Measurements from ENCODE around the gene TSPAN12.

The TSPAN12 gene

GRCh38 chr7:120867932-120868331, 10.0 kb upstream of the TSPAN12 start:
- WGBS, 2 experiments (ENCODE audit: insufficient coverage in 2 of 2): 100% methylated on average over 1 of the region's 1 CpG; no CpG with 5 or more reads in 1 of the 2 experiments
- no peak overlapping the region for H3K27ac ChIP-seq (ENCODE audit: low read depth, low read length, severe bottlenecking)
- no peak overlapping the region for H3K4me3 ChIP-seq (ENCODE audit: extremely low read depth, insufficient read depth, low read length, poor library complexity, severe bottlenecking)
- no peaks in the 10 kb centered on the region for H3K9me3 ChIP-seq (ENCODE audit: control insufficient read depth, low read length)
- no peaks in the 10 kb centered on the region for H3K36me3 ChIP-seq (ENCODE audit: control insufficient read depth, insufficient read depth, low read length)
- H3K4me1 ChIP-seq (ENCODE audit: control insufficient read depth, insufficient read depth, low read length, poor library complexity, severe bottlenecking): peaks cover 5% of the 10 kb centered on the region

DNA sequence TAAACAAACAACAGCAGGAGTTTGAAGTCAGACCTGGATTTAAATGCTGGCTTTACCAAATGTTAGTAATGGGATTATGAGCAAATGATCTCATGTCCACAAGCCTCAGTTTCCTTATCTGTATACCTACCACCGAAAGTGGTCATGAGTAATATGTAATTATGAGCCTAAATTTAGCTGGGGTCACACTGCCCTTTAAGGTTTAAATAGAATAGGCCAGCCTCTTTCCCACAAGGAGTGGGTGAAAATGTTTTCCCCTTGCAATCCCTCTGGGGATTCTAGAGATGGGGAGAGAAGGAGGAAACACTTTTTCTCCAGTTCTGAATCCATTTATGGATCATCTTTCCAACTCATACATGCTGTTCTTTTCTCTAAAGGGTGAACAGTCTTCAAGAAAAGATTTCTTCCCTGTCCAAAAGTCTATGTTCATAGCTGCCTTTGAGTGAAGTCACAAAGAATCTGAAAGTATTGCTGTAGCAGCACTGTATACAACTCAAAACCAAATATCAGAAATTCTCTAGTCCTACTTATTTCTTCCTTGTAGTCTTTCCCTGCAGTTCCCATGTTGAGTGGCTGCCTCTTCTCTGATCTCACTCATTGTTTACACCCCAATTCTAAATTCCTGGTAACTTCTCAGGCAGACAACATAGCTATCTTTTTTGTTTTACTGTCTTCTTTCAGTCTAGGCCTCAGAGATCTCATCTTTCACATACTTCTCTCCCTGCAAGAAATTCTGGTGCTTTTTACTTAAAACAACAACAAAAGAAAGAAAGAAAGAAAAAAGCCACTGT, 7.4 kb upstream of the TSPAN12 start:
- Histone ChIP-seq H3K9me3 (ENCODE audit: control insufficient read depth, low read length) (no peaks in the 10 kb centered on the region), H3K4me3 (ENCODE audit: extremely low read depth, insufficient read depth, low read length, poor library complexity, severe bottlenecking) (no peak overlapping the region), H3K4me1 (ENCODE audit: control insufficient read depth, insufficient read depth, low read length, poor library complexity, severe bottlenecking) (peaks cover 5% of the 10 kb centered on the region), H3K27ac (ENCODE audit: low read depth, low read length, severe bottlenecking) (no peak overlapping the region), H3K36me3 (ENCODE audit: control insufficient read depth, insufficient read depth, low read length) (no peaks in the 10 kb centered on the region)
- no CpG with 5 or more reads among the region's 1 CpG for WGBS, 2 experiments (ENCODE audit: insufficient coverage in 2 of 2)

DNA sequence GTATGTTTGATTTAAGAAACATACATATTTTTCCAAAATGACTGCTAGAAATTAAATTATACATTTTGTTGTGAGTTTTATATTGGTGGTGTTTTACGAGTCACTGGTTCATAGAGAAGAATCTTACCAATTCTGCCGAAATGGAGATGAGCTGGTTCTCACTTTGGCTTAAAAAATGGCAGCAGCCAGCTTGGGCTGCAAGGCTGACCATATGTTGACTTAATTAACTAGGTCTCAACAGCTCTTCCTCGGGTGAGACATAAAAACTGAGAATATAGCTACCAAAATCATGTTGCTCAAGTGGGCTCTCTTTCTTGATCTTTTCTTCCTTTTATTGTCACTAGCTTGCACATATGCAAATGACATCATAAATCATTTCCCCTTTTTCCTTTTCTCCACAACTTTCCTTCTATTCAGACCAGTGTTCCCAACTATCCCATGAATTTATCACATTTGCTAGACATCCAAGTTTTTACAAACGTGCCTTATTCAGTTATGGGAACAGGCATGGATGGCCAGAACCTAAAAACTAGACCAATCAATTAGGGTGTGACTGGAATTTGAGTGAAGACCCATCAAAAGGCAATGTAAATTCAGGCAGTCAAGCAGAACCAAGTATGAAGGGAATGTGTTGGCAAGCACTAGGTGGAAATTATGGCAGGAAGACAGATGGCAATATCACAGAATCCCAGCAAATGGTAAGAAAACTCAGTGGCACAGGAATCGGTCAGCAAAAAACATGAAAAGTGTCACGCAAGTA, 6.4 kb upstream of the TSPAN12 start:
- H3K27ac ChIP-seq (ENCODE audit: low read depth, low read length, severe bottlenecking): no peak overlapping the region
- peaks cover 5% of the 10 kb centered on the region for H3K4me1 ChIP-seq (ENCODE audit: control insufficient read depth, insufficient read depth, low read length, poor library complexity, severe bottlenecking)
- no peaks in the 10 kb centered on the region for H3K36me3 ChIP-seq (ENCODE audit: control insufficient read depth, insufficient read depth, low read length)
- WGBS, 2 experiments (ENCODE audit: insufficient coverage in 2 of 2): 89 to 90% methylated on average over 5 to 6 of the region's 6 CpGs
- H3K9me3 ChIP-seq (ENCODE audit: control insufficient read depth, low read length): no peaks in the 10 kb centered on the region
- no peak overlapping the region for H3K4me3 ChIP-seq (ENCODE audit: extremely low read depth, insufficient read depth, low read length, poor library complexity, severe bottlenecking)

DNA sequence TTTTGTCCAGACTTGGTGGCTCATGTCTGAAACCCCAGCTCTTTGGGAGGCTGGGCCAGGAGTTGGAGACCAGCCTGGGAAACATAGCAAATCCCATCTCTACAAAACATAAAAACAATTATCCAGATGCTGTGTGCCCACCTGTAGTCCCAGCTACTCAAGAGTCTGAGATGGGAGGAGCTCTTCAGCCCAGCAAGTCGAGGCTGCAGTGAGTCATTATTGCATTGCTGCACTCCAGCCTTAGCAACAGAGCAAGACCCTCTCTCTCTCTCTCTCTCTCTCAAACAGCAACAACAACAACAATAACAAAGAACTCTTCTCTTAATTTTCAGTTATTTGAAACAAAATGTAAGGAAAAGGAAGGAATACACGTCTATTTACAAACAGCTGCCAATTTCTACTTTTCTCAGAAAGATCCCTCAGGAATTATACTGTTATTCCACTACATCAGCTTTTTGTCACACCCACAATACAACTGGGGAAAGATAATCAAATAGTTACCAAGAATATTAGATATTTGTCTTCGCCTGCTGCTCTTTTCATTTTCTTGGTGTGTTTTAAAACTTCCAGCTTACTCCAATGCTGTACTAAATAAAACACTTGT, 5.1 kb upstream of the TSPAN12 start:
- Histone ChIP-seq H3K9me3 (ENCODE audit: control insufficient read depth, low read length) (no peaks in the 10 kb centered on the region), H3K27ac (ENCODE audit: low read depth, low read length, severe bottlenecking) (no peak overlapping the region)

DNA sequence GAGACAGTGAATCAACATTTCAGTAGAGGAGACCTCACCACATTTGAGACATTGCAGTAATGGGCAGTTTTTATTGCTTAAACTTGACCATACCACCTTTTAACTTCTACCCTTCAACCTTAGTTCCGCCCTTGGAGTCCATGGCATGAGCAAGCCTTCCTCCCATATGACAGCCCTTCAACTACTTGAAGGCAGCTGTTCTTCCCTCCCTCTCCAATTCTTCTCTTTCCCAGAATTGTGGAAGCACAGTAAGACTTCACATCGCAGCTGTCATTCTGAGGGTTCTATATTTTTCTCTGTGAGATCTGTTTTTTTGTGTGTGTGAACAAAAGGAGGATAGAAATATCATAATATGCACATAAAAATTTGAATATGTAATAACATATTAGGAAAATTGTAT, 2.2 kb upstream of the TSPAN12 start:
- 100% methylated on average over 1 of the region's 2 CpGs for WGBS, 2 experiments (ENCODE audit: insufficient coverage in 2 of 2)
- no peak overlapping the region for H3K4me3 ChIP-seq (ENCODE audit: extremely low read depth, insufficient read depth, low read length, poor library complexity, severe bottlenecking)
- no peaks in the 10 kb centered on the region for H3K9me3 ChIP-seq (ENCODE audit: control insufficient read depth, low read length)
- no peaks in the 10 kb centered on the region for H3K36me3 ChIP-seq (ENCODE audit: control insufficient read depth, insufficient read depth, low read length)
- peaks cover 2% of the 10 kb centered on the region for H3K4me1 ChIP-seq (ENCODE audit: control insufficient read depth, insufficient read depth, low read length, poor library complexity, severe bottlenecking)
- H3K27ac ChIP-seq (ENCODE audit: low read depth, low read length, severe bottlenecking): no peak overlapping the region

More for the DNA sequence above, 5.1 kb upstream of the TSPAN12 start:
- H3K36me3 ChIP-seq (ENCODE audit: control insufficient read depth, insufficient read depth, low read length): no peaks in the 10 kb centered on the region
- H3K4me3 ChIP-seq (ENCODE audit: extremely low read depth, insufficient read depth, low read length, poor library complexity, severe bottlenecking): no peak overlapping the region
- 25% methylated on average over 1 of the region's 3 CpGs; no CpG with 5 or more reads in 1 of the 2 experiments for WGBS, 2 experiments (ENCODE audit: insufficient coverage in 2 of 2)
- H3K4me1 ChIP-seq (ENCODE audit: control insufficient read depth, insufficient read depth, low read length, poor library complexity, severe bottlenecking): peaks cover 5% of the 10 kb centered on the region

DNA sequence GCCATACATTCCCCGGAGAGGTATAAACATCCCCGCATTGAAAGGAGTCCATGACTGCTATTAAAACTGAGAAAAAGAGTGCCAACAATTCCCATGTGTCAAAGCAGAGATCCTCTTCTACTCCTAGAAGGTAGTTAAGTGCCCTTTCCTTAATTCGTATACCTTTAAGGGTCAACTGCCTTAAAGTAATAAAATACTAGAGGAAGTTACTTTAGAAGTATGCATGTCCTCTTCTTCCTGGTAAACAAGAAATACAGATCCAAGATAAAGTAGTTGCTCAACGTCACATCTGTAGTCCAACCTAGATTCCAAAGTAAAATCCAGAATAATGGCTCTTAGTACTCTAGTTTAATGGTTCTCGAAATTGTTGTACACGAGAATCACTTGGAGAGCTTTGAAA, 1.5 kb upstream of the TSPAN12 start:
- Histone ChIP-seq H3K4me1 (ENCODE audit: control insufficient read depth, insufficient read depth, low read length, poor library complexity, severe bottlenecking) (no peaks in the 10 kb centered on the region), H3K27ac (ENCODE audit: low read depth, low read length, severe bottlenecking) (no peak overlapping the region), H3K4me3 (ENCODE audit: extremely low read depth, insufficient read depth, low read length, poor library complexity, severe bottlenecking) (no peak overlapping the region), H3K36me3 (ENCODE audit: control insufficient read depth, insufficient read depth, low read length) (no peaks in the 10 kb centered on the region), H3K9me3 (ENCODE audit: control insufficient read depth, low read length) (no peaks in the 10 kb centered on the region)
- WGBS, 2 experiments (ENCODE audit: insufficient coverage in 2 of 2): 90 to 97% methylated on average over 2 to 5 of the region's 6 CpGs

- Histone ChIP-seq H3K9me3 (ENCODE audit: control insufficient read depth, low read length) (no peaks in the 10 kb centered on the region), H3K4me3 (ENCODE audit: extremely low read depth, insufficient read depth, low read length, poor library complexity, severe bottlenecking) (peak overlapping the region; percentile 60), H3K27ac (ENCODE audit: low read depth, low read length, severe bottlenecking) (peak overlapping the region; percentile 95), H3K4me1 (ENCODE audit: control insufficient read depth, insufficient read depth, low read length, poor library complexity, severe bottlenecking) (no peaks in the 10 kb centered on the region), H3K36me3 (ENCODE audit: control insufficient read depth, insufficient read depth, low read length) (no peaks in the 10 kb centered on the region)
- 9 to 21% methylated on average over 9 to 16 of the region's 39 CpGs for WGBS, 2 experiments (ENCODE audit: insufficient coverage in 2 of 2)
Observed at GRCh38 chr7:120856621-120857352, 1.2 kb downstream of the TSPAN12 start.

DNA sequence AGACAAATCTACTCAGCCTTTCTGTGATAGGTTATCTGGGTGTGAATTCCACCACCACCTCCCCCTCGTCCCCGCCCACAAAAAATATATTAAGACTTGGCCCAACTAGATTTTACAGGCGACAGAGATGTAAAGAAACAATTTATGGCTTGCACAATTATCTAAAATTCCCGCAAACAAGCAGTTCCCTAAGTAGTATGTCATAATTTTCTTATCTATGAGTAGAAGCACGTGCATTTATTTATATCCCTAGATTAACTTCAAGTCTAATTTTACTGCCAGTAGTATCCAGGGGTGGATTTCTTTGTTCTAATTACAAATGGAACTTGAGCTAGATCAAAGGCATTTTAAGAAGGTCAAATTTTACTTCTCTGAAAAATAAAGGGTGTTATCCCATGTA, 1.7 kb downstream of the TSPAN12 start:
- H3K36me3 ChIP-seq (ENCODE audit: control insufficient read depth, insufficient read depth, low read length): no peaks in the 10 kb centered on the region
- no peak overlapping the region for H3K27ac ChIP-seq (ENCODE audit: low read depth, low read length, severe bottlenecking)
- WGBS, 2 experiments (ENCODE audit: insufficient coverage in 2 of 2): no CpG with 5 or more reads among the region's 5 CpGs
- no peaks in the 10 kb centered on the region for H3K4me1 ChIP-seq (ENCODE audit: control insufficient read depth, insufficient read depth, low read length, poor library complexity, severe bottlenecking)
- H3K9me3 ChIP-seq (ENCODE audit: control insufficient read depth, low read length): no peaks in the 10 kb centered on the region
- H3K4me3 ChIP-seq (ENCODE audit: extremely low read depth, insufficient read depth, low read length, poor library complexity, severe bottlenecking): peak overlapping the region; percentile 60

GRCh38 chr7:120852700-120853099, 5.2 kb downstream of the TSPAN12 start:
- H3K27ac ChIP-seq (ENCODE audit: low read depth, low read length, severe bottlenecking): no peak overlapping the region
- no peaks in the 10 kb centered on the region for H3K9me3 ChIP-seq (ENCODE audit: control insufficient read depth, low read length)
- no peaks in the 10 kb centered on the region for H3K4me1 ChIP-seq (ENCODE audit: control insufficient read depth, insufficient read depth, low read length, poor library complexity, severe bottlenecking)
- H3K36me3 ChIP-seq (ENCODE audit: control insufficient read depth, insufficient read depth, low read length): no peaks in the 10 kb centered on the region
- no peak overlapping the region for H3K4me3 ChIP-seq (ENCODE audit: extremely low read depth, insufficient read depth, low read length, poor library complexity, severe bottlenecking)

DNA sequence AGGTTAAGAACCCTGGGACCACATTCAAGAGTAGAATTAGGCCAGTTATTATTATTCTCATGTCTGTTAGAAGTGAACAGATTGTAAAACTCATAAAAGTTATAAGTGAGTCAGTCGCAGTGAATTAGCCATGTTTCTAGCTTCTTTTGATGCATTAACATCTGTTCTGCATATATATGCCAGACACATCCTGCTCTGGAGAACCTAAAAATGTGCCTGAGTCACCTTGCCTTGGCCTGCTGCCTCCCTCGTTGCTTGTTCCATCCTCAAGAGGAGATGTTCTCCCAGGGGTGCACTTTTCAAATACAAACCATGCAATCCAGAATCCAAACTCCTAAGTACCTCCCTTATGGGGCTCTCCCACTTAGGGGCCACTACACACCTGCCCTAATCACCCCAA, 14.8 kb downstream of the TSPAN12 start:
- 88 to 100% methylated on average over 1 to 2 of the region's 2 CpGs for WGBS, 2 experiments (ENCODE audit: insufficient coverage in 2 of 2)
- Histone ChIP-seq H3K36me3 (ENCODE audit: control insufficient read depth, insufficient read depth, low read length) (peaks cover 24% of the 10 kb centered on the region), H3K4me1 (ENCODE audit: control insufficient read depth, insufficient read depth, low read length, poor library complexity, severe bottlenecking) (no peaks in the 10 kb centered on the region), H3K4me3 (ENCODE audit: extremely low read depth, insufficient read depth, low read length, poor library complexity, severe bottlenecking) (no peak overlapping the region), H3K27ac (ENCODE audit: low read depth, low read length, severe bottlenecking) (no peak overlapping the region), H3K9me3 (ENCODE audit: control insufficient read depth, low read length) (no peaks in the 10 kb centered on the region)
